Posterior vena cava (tissue), 2 donors: ENCODE measurements around the gene WNT9A. TPM values are rescaled to one million over a fixed set of nuclear protein-coding genes. Genes with fewer than 3 reads are reported as not detected.

Source experiments
- DNase-seq: peaks from one replicate; pipeline ENCODE4 v3.0.0-alpha.2; 2020; ENCODE audit warnings: low spot score
- intact Hi-C, 2 donors: fragments of 100-400 bp; cut with DNase I; formaldehyde crosslinking; loops; one replicate each; pipeline versions ENCODE4 v1.14.1 to v1.14.2; 2022 to 2023
- total RNA-seq, 2 donors: library from RNA; stranded (reverse); fragmentation: NEBNext Ultra II Directional; extraction: Animal tissue kit (Norgen Biotek cat#: 25700); gene quantifications; one replicate each; pipeline ENCODE4 v1.2.1, GENCODE V29; 2021
- donor health status: DM: yes; HTN: yes; CAD: no.
- donor health status: DM: yes; HTN: yes; CAD: no.

WNT9A gene
- total RNA-seq, 2 donors from 2014 or later: 2.7 to 3.3 TPM

GRCh38 chr1:227928811-227929375 is 18.8 kb downstream of the WNT9A start:
- intact Hi-C loops: no loop called here
- no peak for DNase-seq

GRCh38 chr1:227927971-227928741 is 19.6 kb downstream of the WNT9A start:
- DNase-seq: no peak
- intact Hi-C loops: no loop called here

- intact Hi-C loops: no loop called here
- no peak for DNase-seq
Observed at GRCh38 chr1:227926896-227927885, 20.5 kb downstream of the WNT9A start.

GRCh38 chr1:227926216-227926791 is 21.4 kb downstream of the WNT9A start:
- intact Hi-C loops: no loop called here
- DNase-seq: no peak

- no peak for DNase-seq
Observed at GRCh38 chr1:227925582-227926198, 22.0 kb downstream of the WNT9A start.

GRCh38 chr1:227924833-227925574 is 22.7 kb downstream of the WNT9A start:
- DNase-seq: no peak
- intact Hi-C loops: no loop called here

More at GRCh38 chr1:227925582-227926198, 22.0 kb downstream of the WNT9A start:
- intact Hi-C loops: no loop called here

- no peak for DNase-seq
- intact Hi-C loops: no loop called here
Observed at GRCh38 chr1:227924168-227924832, 23.4 kb downstream of the WNT9A start.

- intact Hi-C loops: no loop called here
- no peak for DNase-seq
Observed at GRCh38 chr1:227923353-227924167, 24.2 kb downstream of the WNT9A start.

- intact Hi-C loops: no loop called here
- DNase-seq: no peak
Observed at GRCh38 chr1:227922501-227923352, 25.0 kb downstream of the WNT9A start.

GRCh38 chr1:227921461-227922185 is 26.1 kb downstream of the WNT9A start:
- DNase-seq: no peak
- intact Hi-C loops: no loop called here

- intact Hi-C loops: no loop called here
- DNase-seq: no peak
Observed at GRCh38 chr1:227920896-227921295, 26.8 kb downstream of the WNT9A start.

GRCh38 chr1:227920426-227920825 is 27.3 kb downstream of the WNT9A start:
- intact Hi-C loops: no loop called here
- no peak for DNase-seq

GRCh38 chr1:227919906-227920305 is 27.8 kb downstream of the WNT9A start:
- intact Hi-C loops: no loop called here
- DNase-seq: no peak

- no peak for DNase-seq
- intact Hi-C loops: no loop called here
Observed at GRCh38 chr1:227918736-227919135, 29.0 kb downstream of the WNT9A start.

- intact Hi-C loops: no loop called here
- DNase-seq: no peak
Observed at GRCh38 chr1:227918083-227918700, 29.5 kb downstream of the WNT9A start.
